ENCODE measurements around the gene NSUN5. TPM values are rescaled to one million over a fixed set of nuclear protein-coding genes. Genes with fewer than 3 reads are reported as not detected.

NSUN5 gene
- total and polyA plus RNA-seq, 2 donors (not counting 3 experiments of a cell fraction or from before 2014, with no cell fraction given), result 4.1 to 6.8 TPM

GRCh38 chr7:73304071-73304470 lies 4.6 kb downstream of the NSUN5 start:
- dilution Hi-C loops (cut with MboI; ENCODE audit: extremely low pct_ligation_motif_present, low sequenced_read_pairs) (no loop called here), intact Hi-C loops (cut with micrococcal nuclease) (no loop called here)
- H3K4me3 ChIP-seq (replicated peaks in 1 of 3; ENCODE audit: insufficient read depth in 1 of 3, low read depth in 1 of 3, low read length in 3 of 3), result no peak overlapping the region
- ChIA-PET CTCF (no interaction called here), POLR2A (no interaction called here)
- H2AFZ ChIP-seq (ENCODE audit: low read depth, low read length), result no peak overlapping the region
- FAIRE-seq, result no peak
- H3K9ac ChIP-seq (replicated peaks; ENCODE audit: extremely low read depth, insufficient read depth, low read length), result no peak overlapping the region
- no peak for TF ChIP-seq POLR2AphosphoS5 (IDR thresholded peaks at IDR 0.05; ENCODE audit: insufficient read depth, low read depth, low read length)
- no peak for TF ChIP-seq GATA2 (IDR thresholded peaks at IDR 0.05; ENCODE audit: insufficient read depth, insufficient read length, low read depth, low read length)
- TF ChIP-seq EZH2 (IDR thresholded peaks at IDR 0.05; ENCODE audit: borderline replicate concordance, low read depth, low read length, severe bottlenecking), result no peak
- TF ChIP-seq MYC (IDR thresholded peaks at IDR 0.05; ENCODE audit: low read depth, low read length), result no peak
- TF ChIP-seq, protein P1, sequence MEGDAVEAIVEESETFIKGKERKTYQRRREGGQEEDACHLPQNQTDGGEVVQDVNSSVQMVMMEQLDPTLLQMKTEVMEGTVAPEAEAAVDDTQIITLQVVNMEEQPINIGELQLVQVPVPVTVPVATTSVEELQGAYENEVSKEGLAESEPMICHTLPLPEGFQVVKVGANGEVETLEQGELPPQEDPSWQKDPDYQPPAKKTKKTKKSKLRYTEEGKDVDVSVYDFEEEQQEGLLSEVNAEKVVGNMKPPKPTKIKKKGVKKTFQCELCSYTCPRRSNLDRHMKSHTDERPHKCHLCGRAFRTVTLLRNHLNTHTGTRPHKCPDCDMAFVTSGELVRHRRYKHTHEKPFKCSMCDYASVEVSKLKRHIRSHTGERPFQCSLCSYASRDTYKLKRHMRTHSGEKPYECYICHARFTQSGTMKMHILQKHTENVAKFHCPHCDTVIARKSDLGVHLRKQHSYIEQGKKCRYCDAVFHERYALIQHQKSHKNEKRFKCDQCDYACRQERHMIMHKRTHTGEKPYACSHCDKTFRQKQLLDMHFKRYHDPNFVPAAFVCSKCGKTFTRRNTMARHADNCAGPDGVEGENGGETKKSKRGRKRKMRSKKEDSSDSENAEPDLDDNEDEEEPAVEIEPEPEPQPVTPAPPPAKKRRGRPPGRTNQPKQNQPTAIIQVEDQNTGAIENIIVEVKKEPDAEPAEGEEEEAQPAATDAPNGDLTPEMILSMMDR (IDR thresholded peaks at IDR 0.05; ENCODE audit: extremely low read depth in 1 of 2, insufficient read depth in 1 of 2, low read depth in 1 of 2, low read length in 2 of 2), result no peak
- TF ChIP-seq, protein P2, sequence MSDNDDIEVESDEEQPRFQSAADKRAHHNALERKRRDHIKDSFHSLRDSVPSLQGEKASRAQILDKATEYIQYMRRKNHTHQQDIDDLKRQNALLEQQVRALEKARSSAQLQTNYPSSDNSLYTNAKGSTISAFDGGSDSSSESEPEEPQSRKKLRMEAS (IDR thresholded peaks at IDR 0.05; ENCODE audit: insufficient read depth, insufficient read length), result no peak
- no peak for TF ChIP-seq JUN (IDR thresholded peaks at IDR 0.05; ENCODE audit: borderline replicate concordance, insufficient read depth, insufficient read length, low read depth)
- no peak for TF ChIP-seq POLR2A (IDR thresholded peaks at IDR 0.05; ENCODE audit: low read depth, low read length)
- TF ChIP-seq FOS (IDR thresholded peaks at IDR 0.05; ENCODE audit: borderline replicate concordance, insufficient read depth, low read length), result no peak
- no peak for DNase-seq (ENCODE audit: low read depth, low spot score)
- BruUV-seq (replicated peaks), result no TSS peak
- no peaks in the 10 kb centered on the region for H3K79me2 ChIP-seq (ENCODE audit: control insufficient read depth, insufficient read depth, low read length)
- no peaks in the 10 kb centered on the region for H3K9me1 ChIP-seq (replicated peaks; ENCODE audit: control insufficient read depth, extremely low read depth, insufficient read depth, low read length)
- no peaks in the 10 kb centered on the region for H4K20me1 ChIP-seq (replicated peaks; ENCODE audit: control insufficient read depth, extremely low read depth, insufficient read depth, low read length)
- H3K36me3 ChIP-seq (ENCODE audit: control insufficient read depth in 2 of 2, extremely low read depth in 1 of 2, insufficient read depth in 2 of 2, low read length in 2 of 2), result no peaks in the 10 kb centered on the region
- H3K4me2 ChIP-seq (ENCODE audit: insufficient read depth, low read length), result no peak overlapping the region
- H3K27ac ChIP-seq (ENCODE audit: insufficient read depth, low read depth, low read length), result no peak overlapping the region
- H3K9me3 ChIP-seq (replicated peaks; ENCODE audit: control insufficient read depth, insufficient read depth, low read length), result no peaks in the 10 kb centered on the region
- no peaks in the 10 kb centered on the region for H3K27me3 ChIP-seq (ENCODE audit: control insufficient read depth in 2 of 2, insufficient read depth in 2 of 2, low read length in 2 of 2)
- H3K4me1 ChIP-seq (ENCODE audit: control insufficient read depth, extremely low read depth, insufficient read depth, low read length), result no peaks in the 10 kb centered on the region
